ENCODE data around the gene SPINT3.
A peak's percentile ranks its signal among the peaks of the same experiment; 100 is the strongest.

The SPINT3 gene

DNA sequence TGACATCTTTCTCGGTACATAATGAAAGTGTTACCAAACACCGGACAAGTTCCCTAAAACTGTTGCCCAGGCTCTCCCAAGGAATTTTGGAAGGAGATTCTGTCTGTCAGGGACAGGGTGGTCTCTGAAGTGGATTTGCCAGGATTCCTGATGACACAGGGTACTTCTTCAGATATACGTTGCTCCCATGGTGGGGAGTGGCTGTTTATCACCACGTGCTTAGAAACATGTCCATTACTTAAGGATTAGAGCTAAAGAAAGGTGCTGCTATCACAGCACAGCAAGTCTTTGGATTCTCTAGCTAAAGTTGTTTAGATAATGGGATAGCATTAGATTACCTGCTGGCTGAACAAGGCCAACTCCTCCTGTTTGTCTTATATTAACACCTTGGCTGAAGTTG, 6.3 kb downstream of the SPINT3 start:
- DNase-seq (ENCODE audit: low spot score in 2 of 2) (no peak), ATAC-seq (no peak)
- Mint-ChIP-seq H3K27ac (no peak overlapping the region), H3K9me3 (no peaks in the 10 kb centered on the region), H3K36me3 (no peaks in the 10 kb centered on the region), H3K4me1 (no peaks in the 10 kb centered on the region), H3K4me3 (no peak overlapping the region)

DNA sequence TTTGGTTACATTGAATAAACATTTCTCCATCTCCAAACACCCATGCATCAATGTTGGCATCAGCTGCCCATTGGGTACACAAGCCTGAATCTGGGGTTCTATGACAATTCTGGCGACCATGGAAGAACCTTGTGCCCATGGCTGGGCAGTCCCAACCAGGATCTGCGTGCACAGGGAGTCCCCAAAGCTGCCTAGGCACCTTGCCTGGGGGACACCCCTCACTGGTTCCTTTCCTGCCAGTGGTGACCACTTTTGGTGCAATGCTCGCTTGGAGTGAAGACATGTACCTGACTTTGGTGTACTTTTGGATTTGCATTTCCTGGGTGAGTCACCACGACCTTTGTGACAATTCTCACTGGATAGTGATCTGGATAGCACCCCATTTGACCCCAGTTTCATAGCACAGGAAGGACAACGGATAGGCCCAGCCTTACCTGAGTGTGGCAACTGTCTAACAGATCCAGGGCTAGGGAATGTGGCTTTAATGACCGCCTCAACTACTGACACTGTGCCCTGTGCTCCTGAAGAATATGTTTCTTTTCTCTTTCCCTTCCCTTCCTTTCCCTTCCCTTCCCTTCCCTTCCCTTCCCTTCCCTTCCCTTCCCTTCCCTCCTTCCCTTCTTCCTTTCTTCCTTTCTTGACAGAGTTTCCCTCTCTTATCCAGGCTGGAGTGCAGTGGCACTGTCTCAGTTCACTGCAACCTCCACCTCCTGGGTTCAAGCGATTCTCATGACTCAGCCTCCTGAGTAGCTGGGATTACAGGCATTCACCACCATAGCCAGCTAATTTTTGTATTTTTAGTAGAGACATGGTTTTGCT, 7.1 kb downstream of the SPINT3 start:
- Mint-ChIP-seq H3K4me3 (no peak overlapping the region), H3K4me1 (no peaks in the 10 kb centered on the region), H3K9me3 (no peaks in the 10 kb centered on the region), H3K27ac (no peak overlapping the region), H3K36me3 (no peaks in the 10 kb centered on the region)
- ATAC-seq (no peak), DNase-seq (ENCODE audit: low spot score in 2 of 2) (no peak)

DNA sequence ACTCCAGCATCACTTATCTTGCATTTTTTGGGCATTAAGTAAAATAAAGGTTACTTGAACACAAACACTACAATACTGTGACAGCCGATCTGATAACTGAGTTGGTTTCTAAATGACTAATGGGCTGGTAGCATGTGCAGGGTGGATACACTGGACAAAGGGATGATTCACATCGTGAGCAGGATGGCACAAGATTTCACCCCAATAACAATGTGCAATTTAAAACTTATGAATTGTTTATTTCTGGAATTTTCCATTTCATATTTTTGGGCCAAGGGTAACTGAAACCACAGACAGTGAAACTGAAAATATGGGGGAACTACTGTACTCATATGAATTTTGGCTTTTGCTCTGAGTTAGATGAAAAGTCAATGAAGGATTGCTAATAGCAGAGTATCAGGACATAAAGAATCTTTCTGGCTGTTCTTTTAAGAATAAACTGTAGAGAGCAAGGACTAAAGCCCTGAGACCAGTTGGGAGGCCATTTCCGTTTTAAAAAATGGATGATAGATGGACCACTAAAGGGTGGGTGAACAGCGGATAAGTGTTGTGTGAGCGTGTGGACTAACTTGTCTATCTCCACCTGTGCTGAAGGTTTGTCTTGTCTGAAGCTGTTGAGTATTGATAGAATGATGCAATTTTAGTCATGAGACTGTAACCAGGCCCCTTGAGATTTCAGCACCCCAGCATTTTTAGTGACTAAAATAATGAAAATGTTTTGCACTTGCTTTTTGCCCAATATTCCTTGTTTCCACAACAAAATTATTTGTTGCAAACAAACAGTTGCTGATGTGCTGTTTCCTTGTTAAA, 8.2 kb downstream of the SPINT3 start:
- ATAC-seq (peak; percentile 63), DNase-seq (ENCODE audit: low spot score in 2 of 2) (no peak)
- Mint-ChIP-seq H3K4me3 (no peak overlapping the region), H3K36me3 (no peaks in the 10 kb centered on the region), H3K4me1 (no peaks in the 10 kb centered on the region), H3K27ac (no peak overlapping the region), H3K9me3 (no peaks in the 10 kb centered on the region)

DNA sequence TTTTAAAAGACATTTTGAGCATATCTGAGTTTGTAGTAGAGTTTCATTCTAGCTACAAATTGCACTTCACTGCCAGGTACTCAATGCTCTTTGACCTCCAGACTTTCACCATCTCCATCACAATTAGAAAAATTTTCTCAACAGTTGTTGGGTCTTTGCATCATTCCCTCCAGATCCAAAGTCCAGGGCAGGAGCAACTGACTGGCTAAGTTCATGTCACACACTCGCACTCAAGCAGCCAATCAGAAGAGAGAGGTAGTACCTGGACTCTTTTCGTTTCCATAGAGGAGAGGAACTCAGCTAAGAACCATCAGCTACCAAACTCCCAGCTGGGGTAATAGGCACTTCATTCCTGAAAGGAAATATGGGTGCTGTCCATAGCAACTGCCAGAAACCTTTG, 9.0 kb downstream of the SPINT3 start:
- no peaks in the 10 kb centered on the region for H3K4me1 Mint-ChIP-seq
- H3K4me3 Mint-ChIP-seq = no peak overlapping the region
- no peak for ATAC-seq
- H3K27ac Mint-ChIP-seq = no peak overlapping the region
- no peaks in the 10 kb centered on the region for H3K9me3 Mint-ChIP-seq
- DNase-seq (ENCODE audit: low spot score in 2 of 2) = no peak
- H3K36me3 Mint-ChIP-seq = no peaks in the 10 kb centered on the region

DNA sequence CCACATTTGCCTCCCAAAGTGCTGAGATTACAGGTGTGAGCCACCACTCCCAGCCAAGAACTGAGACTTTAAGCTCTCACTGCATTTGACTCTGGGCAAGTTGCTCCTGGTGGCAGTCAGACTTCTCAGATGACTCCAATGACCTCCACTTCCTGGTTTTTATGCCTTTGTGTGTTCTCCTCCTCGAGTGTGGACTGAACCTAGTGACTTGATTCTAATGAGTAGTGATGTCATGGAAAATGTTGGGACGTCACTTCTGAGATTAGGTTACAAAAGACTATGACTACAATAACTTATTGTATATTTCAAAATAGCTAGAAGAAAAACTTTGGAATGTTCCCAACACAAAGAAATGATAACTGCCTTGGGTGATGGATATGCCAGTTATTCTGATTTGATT, 12.0 kb downstream of the SPINT3 start:
- Mint-ChIP-seq H3K9me3 (no peaks in the 10 kb centered on the region), H3K4me1 (no peaks in the 10 kb centered on the region), H3K27ac (no peak overlapping the region), H3K4me3 (no peak overlapping the region), H3K36me3 (no peaks in the 10 kb centered on the region)
- ATAC-seq (no peak), DNase-seq (ENCODE audit: low spot score in 2 of 2) (no peak)

DNA sequence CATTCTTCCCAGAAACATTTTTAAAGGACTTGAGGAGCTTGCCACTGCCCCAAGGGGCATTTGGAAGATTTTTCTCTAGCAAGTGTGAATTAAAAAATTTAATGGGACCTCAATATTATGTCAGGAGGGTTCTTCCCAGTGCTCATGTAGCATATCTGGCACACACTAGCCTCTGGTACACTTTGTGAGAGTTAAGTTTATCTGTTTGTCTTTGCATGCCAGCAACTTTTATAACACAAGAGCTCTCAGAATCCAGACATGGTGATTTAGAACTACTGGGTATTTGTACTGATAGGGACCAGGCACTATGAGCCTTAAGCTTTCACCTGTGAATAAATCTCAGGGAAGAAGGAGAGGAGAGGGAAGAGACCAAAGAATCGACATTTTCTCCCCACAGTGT, 12.9 kb downstream of the SPINT3 start:
- Mint-ChIP-seq H3K4me3 (no peak overlapping the region), H3K36me3 (no peaks in the 10 kb centered on the region), H3K9me3 (no peaks in the 10 kb centered on the region), H3K4me1 (no peaks in the 10 kb centered on the region), H3K27ac (no peak overlapping the region)
- ATAC-seq (no peak), DNase-seq (ENCODE audit: low spot score in 2 of 2) (no peak)

- Mint-ChIP-seq H3K4me3 (no peak overlapping the region), H3K4me1 (no peaks in the 10 kb centered on the region), H3K9me3 (no peaks in the 10 kb centered on the region), H3K36me3 (no peaks in the 10 kb centered on the region), H3K27ac (no peak overlapping the region)
- DNase-seq (ENCODE audit: low spot score in 2 of 2) (no peak), ATAC-seq (no peak)
These were observed 13.8 kb downstream of the SPINT3 start for GRCh38 chr20:45501600-45501999.

- no peak overlapping the region for H3K4me3 Mint-ChIP-seq
- H3K27ac Mint-ChIP-seq = no peak overlapping the region
- no peaks in the 10 kb centered on the region for H3K9me3 Mint-ChIP-seq
- no peak for DNase-seq (ENCODE audit: low spot score in 2 of 2)
- H3K4me1 Mint-ChIP-seq = no peaks in the 10 kb centered on the region
- no peak for ATAC-seq
- no peaks in the 10 kb centered on the region for H3K36me3 Mint-ChIP-seq
These were observed 15.4 kb downstream of the SPINT3 start for GRCh38 chr20:45500022-45500421.

- Mint-ChIP-seq H3K4me1 (no peaks in the 10 kb centered on the region), H3K9me3 (no peaks in the 10 kb centered on the region), H3K4me3 (no peak overlapping the region), H3K36me3 (no peaks in the 10 kb centered on the region), H3K27ac (no peak overlapping the region)
- DNase-seq (ENCODE audit: low spot score in 2 of 2) = no peak
- no peak for ATAC-seq
These were observed 17.4 kb downstream of the SPINT3 start for GRCh38 chr20:45497971-45498494.

DNA sequence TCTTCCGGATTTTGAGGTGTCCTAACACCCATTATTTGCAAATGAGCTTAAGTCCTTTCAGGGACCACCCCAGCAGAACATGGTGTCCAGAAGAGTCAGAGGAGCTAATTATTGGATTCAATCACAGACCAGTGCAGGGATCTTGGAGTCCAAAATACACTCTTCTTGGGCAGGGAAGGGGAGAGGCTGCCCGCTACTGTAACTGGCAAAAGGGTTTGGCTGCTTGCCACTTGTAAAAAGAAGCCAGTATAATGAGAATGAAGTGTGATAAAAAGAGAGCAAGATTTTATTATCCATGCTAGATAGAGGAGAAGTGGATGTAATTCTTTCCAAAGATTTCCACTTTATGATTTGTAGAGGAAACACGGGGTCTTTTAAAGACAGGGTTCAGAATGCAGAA, 19.3 kb downstream of the SPINT3 start:
- H3K36me3 Mint-ChIP-seq = no peaks in the 10 kb centered on the region
- no peak overlapping the region for H3K27ac Mint-ChIP-seq
- DNase-seq (ENCODE audit: low spot score in 2 of 2) (no peak), ATAC-seq (no peak)
- no peaks in the 10 kb centered on the region for H3K4me1 Mint-ChIP-seq
- no peak overlapping the region for H3K4me3 Mint-ChIP-seq
- no peaks in the 10 kb centered on the region for H3K9me3 Mint-ChIP-seq

- ATAC-seq (no peak), DNase-seq (ENCODE audit: low spot score in 2 of 2) (no peak)
- no peaks in the 10 kb centered on the region for H3K9me3 Mint-ChIP-seq
- no peaks in the 10 kb centered on the region for H3K36me3 Mint-ChIP-seq
- H3K4me1 Mint-ChIP-seq = no peaks in the 10 kb centered on the region
- H3K27ac Mint-ChIP-seq = no peak overlapping the region
- no peak overlapping the region for H3K4me3 Mint-ChIP-seq
These were observed 19.9 kb downstream of the SPINT3 start for GRCh38 chr20:45495501-45495941.

- no peaks in the 10 kb centered on the region for H3K4me1 Mint-ChIP-seq
- no peak for ATAC-seq
- no peaks in the 10 kb centered on the region for H3K9me3 Mint-ChIP-seq
- H3K36me3 Mint-ChIP-seq = no peaks in the 10 kb centered on the region
- no peak overlapping the region for H3K27ac Mint-ChIP-seq
- DNase-seq (ENCODE audit: low spot score in 2 of 2) = no peak
- H3K4me3 Mint-ChIP-seq = no peak overlapping the region
These were observed 26.3 kb downstream of the SPINT3 start for GRCh38 chr20:45489083-45489531.

DNA sequence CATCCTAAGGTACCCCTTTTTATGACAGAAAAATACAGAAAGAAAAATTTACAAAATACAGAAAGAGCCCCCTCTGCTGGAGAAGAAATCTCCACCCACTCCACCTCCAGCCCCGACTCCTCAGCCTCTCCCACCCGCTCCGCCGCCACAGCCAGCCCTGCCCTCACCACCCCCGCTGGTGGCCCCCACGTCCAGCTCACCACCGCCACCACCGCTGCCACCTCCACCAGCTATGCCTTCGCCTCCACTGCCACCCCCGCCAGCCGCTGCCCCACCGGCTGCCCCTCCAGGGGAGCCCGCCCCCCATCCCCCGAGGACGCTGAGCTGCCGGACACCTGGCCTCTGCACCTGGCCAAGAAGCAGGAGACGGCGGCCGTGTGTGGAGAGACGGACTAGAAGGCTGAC, 28.2 kb downstream of the SPINT3 start:
- no peak overlapping the region for H3K27ac Mint-ChIP-seq
- DNase-seq (ENCODE audit: low spot score in 2 of 2) (no peak), ATAC-seq (no peak)
- no peaks in the 10 kb centered on the region for H3K4me1 Mint-ChIP-seq
- H3K36me3 Mint-ChIP-seq = no peaks in the 10 kb centered on the region
- no peak overlapping the region for H3K4me3 Mint-ChIP-seq
- no peaks in the 10 kb centered on the region for H3K9me3 Mint-ChIP-seq

- H3K27ac Mint-ChIP-seq = no peak overlapping the region
- H3K9me3 Mint-ChIP-seq = no peaks in the 10 kb centered on the region
- no peaks in the 10 kb centered on the region for H3K4me1 Mint-ChIP-seq
- no peak for DNase-seq (ENCODE audit: low spot score in 2 of 2)
- no peak overlapping the region for H3K4me3 Mint-ChIP-seq
- ATAC-seq = no peak
- H3K36me3 Mint-ChIP-seq = no peaks in the 10 kb centered on the region
These were observed 30.0 kb downstream of the SPINT3 start for GRCh38 chr20:45485388-45485787.

- H3K4me1 Mint-ChIP-seq = no peaks in the 10 kb centered on the region
- no peaks in the 10 kb centered on the region for H3K9me3 Mint-ChIP-seq
- no peak overlapping the region for H3K4me3 Mint-ChIP-seq
- no peak for DNase-seq (ENCODE audit: low spot score in 2 of 2)
- ATAC-seq = no peak
- H3K27ac Mint-ChIP-seq = no peak overlapping the region
- no peaks in the 10 kb centered on the region for H3K36me3 Mint-ChIP-seq
These were observed 30.7 kb downstream of the SPINT3 start for GRCh38 chr20:45484676-45485075.

DNA sequence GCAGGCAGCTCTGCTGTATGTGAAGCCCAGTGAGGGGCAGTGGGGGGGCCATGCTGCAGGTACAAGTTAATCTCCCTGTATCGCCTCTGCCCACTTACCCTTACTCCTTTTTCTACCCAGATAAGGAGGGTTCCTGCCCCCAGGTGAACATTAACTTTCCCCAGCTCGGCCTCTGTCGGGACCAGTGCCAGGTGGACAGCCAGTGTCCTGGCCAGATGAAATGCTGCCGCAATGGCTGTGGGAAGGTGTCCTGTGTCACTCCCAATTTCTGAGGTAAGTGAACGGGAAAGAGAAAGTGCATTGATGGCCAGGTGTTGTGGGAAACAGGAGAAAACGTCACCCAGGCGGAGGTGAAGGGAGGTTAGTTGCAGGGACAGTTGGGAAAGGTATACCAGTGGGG, 35.6 kb downstream of the SPINT3 start:
- no peaks in the 10 kb centered on the region for H3K9me3 Mint-ChIP-seq
- no peak for DNase-seq (ENCODE audit: low spot score in 2 of 2)
- H3K36me3 Mint-ChIP-seq = no peaks in the 10 kb centered on the region
- H3K4me3 Mint-ChIP-seq = no peak overlapping the region
- H3K27ac Mint-ChIP-seq = no peak overlapping the region
- no peak for ATAC-seq
- H3K4me1 Mint-ChIP-seq = no peaks in the 10 kb centered on the region

Data from stimulated activated effector memory CD8-positive, alpha-beta T cell treated with anti-CD3 and anti-CD28 coated beads, Interleukin-12 subunit alpha, Interleukin-12 subunit beta, amount 100 ng/mL, for 72 hours (primary cell).